Glomerular visceral epithelial cell (primary cell): ENCODE measurements around the gene COMMD7.
"Not testable (repeated sequence)": the region's sequence is repeated elsewhere in the genome, so short reads cannot be mapped to it uniquely, and the experiment has no call there.

ENCODE experiments used
- DNase-seq: peaks from one replicate; pipeline ENCODE4 v3.0.0-alpha.2; 2016; ENCODE audit errors: extremely low spot score

COMMD7 gene

DNA sequence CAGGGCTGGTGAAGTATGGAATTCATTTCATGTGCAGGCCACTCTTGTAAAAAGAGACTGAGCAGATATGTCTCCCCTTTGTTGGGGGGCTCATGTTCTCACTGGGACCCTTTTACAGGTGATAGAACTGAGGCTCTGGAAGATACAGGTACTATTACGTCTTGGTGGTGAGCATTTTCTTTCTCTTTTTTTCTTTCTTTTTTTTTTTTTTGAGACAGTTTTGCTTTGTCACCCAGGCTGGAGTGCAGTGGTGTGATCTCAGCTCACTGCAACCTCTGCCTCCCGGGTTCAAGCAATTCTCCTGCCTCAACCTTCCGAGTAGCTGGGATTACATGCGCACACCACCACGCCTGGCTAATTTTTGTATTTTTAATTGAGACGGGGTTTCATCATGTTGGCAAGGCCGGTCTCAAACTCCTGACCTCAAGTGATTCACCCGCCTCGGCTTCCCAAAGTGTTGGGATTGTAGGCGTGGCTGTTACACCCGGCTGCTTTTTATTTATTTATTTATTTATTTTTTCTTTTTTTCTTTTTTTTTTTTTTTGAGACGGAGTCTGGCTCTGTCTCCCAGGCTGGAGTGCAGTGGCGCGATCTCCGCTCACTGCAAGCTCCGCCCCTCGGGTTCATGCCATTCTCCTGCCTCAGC, 22.1 kb upstream of the COMMD7 start:
- DNase-seq = peak; percentile 86

- no peak for DNase-seq
Observed at GRCh38 chr20:32764005-32764960, 21.0 kb upstream of the COMMD7 start.

- no peak for DNase-seq
Observed at GRCh38 chr20:32763202-32764004, 20.1 kb upstream of the COMMD7 start.

DNA sequence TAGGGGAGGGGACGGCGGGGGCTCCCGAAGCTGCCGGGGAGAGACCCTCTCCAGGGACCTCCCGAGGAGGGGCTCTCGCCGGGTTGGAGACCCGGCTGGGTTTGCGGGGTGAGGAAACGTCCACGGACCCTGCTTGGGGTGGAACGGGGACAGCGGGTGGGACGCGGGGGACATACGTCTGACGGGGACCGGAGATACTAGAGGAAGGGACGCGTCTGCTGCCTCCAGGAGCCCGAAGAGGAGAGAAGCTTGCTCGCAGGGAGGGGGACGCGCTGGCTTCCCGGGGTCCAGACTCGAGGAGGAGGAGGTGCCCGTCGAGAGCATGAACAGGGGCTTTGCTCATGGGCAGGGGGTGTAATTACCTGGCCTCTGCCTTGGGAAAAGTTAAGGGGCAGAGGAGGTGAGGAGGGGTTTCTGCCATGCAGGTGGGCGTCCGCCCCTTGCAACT, 19.5 kb upstream of the COMMD7 start:
- DNase-seq = no peak

GRCh38 chr20:32761831-32762753, 18.8 kb upstream of the COMMD7 start, which contains the start of gene DNMT3B:
Gene DNMT3B (plus strand): TSS chr20:32762385. CDS start chr20:32780324, 17,939 bp downstream.
- DNase-seq = peak; percentile 91

DNA sequence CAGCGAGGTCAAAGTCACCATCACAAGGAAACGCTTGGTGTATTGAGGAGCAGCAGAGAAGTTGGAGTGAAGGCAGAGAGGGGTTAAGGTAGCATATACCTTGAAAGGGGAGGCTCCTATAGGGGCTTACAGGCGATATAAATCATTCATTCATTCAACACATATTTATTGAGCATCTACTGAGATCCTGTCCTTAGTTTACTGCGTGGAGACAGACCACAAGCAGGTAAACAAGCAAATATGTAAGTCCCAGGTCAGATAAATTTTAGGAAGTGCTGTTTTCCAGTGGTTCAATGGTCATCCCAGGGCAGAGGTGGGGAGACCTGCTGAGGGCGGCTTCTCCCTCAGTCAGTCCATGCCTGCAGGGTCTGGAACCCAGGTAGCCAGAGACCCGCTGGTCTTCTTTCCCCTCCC, 18.2 kb upstream of the COMMD7 start:
- DNase-seq = no peak

- DNase-seq = no peak
Observed at GRCh38 chr20:32756156-32756555, 12.9 kb upstream of the COMMD7 start.

DNA sequence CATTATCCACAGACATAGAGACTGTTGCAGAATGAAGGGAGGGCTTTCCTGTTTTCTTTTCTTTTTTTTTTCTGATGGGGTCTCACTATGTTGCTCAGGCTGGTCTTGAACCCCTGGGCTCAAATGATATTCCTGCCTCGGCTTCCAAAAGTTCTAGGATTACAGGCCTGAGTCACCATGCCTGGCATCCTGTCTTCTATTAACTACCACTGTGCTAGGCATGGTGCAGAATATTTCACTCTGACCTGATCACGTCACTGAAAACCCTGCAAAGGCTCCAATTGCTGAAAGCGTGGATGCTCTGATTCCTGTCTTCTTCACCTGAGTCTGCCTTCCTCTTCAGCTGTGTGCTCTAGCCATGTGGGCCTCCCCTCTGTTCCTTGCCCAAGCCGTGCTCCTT, 10.5 kb upstream of the COMMD7 start:
- DNase-seq = no peak

DNA sequence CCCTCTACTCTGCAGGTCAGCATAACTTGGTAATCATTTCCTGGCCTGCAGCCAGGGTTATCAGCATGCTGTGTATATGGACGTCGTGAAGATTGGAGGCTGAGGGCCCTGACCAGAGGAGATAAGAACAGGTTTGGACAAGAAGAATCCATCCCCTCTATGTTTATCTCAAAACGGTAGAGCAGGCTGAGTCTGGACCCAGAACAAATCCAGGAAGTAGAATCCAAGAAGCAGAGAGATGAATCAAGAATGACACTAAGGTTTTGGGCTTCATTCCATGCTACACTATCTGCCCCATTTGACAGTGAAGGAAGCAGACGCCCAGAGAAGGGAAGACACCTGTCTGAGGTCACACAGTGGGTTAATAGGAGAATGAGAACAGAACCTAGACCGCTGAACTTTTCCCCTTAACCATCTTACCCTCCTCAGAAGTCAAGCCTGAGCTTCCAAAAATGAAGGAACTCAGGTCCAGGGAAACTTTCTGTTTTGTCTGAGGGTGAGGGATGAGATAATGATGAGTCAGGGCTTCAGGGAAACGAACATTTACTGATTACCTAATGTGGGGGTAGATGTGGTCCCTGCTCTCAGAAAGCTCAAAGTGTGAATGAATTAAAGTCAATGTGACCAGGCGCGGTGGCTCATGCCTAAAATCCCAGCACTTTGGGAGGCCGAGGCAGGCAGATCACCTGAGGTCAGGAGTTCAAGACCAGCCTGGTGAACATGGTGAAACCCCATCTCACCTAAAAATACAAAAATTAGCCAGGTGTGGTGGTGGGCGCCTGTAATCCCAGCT, 9.4 kb upstream of the COMMD7 start:
- DNase-seq = peak; percentile 87

DNA sequence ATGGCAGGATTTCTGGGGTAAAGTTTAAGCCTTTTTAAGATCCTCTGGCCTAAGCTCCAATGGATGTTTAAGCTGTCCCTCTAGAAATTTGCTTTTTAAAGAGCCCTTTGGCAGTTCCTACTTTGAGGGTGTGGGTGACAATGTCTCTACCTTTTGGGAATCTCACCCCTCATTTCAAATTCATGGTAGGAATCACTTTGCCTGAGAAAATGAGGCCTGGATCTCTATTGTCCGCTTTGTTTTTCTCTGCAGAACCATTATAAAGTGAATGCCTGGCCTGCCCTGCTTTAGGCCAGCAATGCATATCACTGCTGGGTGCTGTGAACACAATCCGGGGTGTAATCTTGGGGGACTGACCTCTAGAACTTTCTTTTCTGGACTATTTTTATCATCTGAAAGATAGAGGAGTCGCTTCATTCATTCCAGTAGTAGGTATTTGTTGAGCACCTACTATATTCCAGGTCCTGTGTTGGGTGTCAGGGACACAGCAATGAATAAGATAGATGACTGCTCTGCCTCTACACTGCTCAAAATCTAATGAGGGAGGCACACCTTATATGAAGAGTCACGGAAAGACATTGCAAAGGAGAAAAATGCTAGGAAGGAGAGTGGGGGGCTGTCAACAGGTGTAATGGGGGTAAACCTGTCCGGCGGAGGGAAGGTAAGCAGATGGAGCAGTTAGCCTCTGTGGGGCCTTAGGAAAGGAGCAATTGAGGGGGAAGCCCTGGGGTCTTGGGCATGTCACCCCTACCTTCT, 8.6 kb upstream of the COMMD7 start:
- no peak for DNase-seq

- DNase-seq = no peak
Observed at GRCh38 chr20:32751293-32751692, 8.0 kb upstream of the COMMD7 start.

GRCh38 chr20:32749914-32750637, 6.8 kb upstream of the COMMD7 start:
- DNase-seq = no peak

DNA sequence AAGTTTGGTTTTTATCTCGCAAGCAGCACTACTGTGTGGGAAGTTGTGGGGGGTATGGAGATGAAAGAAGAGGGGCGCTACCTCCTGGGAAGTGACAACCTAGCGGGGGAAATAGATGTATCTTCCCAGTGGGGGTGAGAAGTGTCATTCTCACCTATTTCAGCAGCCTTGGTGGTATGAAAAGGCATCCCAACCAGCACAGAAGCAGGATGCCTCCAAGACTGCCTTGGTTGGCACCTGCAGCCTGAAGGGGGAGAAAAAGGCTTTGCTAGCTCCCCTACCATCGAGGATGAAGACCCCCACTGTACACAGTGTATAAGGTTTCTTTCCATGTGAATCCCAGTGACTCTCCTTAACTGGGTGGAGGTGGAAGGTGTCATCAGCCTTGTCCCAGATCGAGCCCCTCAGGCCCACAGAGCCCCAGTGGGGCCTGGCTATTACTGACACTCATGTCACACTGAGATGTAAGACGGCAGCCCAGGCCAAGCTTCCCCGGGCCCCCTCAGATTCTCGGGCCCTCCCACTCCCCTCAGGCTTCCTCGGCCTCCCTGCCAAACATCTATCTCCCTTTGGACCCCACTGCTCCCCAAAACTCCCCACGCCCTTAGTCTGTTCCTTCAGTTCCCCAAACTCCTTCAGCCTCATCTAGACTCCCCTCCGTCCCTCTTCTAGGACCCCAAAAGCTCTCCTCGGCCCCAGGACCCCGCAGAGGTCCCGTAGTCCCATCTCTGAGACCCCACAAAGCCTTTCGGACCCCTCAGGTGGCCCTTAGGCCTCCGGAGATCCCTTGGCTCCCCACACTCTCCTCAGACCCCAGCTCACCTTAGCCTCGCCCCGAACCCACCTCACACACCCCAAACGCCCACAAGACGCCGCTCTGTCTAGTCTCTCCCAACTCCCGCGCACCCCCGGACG, 688 bp downstream of the COMMD7 start:
- DNase-seq = no peak

DNA sequence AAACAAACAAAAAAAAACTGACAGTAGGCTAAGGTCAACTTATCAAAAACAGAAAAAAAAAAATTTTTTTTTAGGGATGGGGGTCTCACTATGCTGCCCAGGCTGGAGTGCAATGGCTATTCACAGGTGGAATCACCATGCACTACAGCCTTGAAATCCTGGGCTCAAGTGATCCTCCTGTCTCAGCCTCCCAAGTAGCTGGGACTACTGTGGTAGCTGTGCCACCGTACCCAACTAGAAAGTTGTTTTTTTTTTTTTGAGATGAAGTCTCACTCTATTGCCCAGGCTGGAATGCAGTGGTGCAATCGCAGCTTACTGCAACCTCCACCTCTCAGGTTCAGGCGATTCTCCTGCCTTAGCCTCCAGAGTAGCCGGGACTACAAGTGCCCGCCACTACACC, 2.1 kb downstream of the COMMD7 start:
- no peak for DNase-seq

DNA sequence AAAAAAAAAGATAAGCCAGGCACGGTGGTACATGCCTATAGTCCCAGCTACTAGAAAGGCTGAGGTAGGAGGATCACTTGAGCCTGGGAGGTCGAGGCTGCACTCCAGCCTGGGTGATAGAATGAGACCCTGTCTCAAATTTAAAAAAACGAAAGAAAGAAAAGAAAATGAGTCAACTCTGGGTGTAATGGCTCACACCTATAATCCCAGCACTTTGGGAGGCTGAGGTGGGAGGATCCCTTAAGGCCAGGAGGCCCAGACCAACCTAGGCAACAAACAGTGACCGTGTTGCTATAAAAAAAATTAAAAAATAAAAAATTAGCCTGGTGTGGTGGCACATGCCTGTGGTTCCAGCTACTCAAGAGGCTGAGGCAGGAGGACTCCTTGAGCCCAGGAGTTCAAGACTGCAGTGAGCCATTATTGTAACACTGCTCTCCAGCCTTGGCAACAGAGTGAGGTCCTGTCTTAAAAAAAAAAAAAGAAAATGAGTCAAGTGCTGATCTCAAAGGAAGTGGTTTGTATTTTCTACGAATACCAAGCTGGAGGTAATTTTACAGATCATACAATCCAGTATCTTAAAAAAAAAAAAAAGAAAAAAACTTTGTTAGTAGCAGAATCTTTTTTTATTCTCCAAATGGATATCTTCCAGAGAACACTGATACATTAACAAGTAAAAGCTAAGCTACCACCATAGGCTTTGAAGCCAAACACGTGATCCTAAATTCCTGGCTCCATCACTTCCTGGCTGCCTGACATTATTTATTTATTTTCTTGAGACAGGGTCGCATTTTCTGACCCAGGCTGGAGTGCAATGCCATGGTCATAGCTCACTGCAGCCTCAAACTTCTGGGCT, 5.7 kb downstream of the COMMD7 start:
- peak; percentile 83 for DNase-seq

DNA sequence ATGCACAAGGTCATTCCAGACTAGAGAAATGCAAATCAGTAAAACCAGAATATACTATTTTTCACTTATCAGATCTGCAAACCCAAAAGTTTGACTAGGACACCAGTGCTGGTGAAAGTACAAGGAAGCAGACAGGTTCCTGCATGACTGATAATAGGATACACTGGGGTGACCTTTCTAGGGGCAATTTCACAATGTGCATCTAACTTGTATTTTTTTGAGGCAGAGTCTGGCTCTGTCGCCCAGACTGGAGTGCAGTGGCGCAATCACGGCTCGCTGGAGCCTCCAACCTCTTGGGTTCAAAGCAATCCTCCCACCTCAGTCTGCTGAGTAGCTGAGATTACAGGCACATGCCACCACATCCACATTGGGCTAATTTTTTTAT, 11.4 kb downstream of the COMMD7 start:
- DNase-seq = no peak

GRCh38 chr20:32729334-32729733, 13.9 kb downstream of the COMMD7 start:
- not testable (repeated sequence) for DNase-seq
